Frontal cortex (tissue), 4 donors: ENCODE results near the gene USP14. TPM values are rescaled to one million over a fixed set of nuclear protein-coding genes. Genes with fewer than 3 reads are reported as not detected.
A peak's percentile ranks its signal among the peaks of the same experiment; 100 is the strongest.

Experiments
- DNase-seq, 2 donors: peaks; one replicate each; pipeline ENCODE4 v3.0.0; 2012; ENCODE audit warnings: low spot score in 2 of 2
- FAIRE-seq: peaks from 2 replicates; lab custom pipeline; 2012; peaks lifted over from hg19 to GRCh38; lab: Jason Lieb, UNC
- small RNA-seq: library from RNA; depleted of rRNA; stranded (forward); fragments of <200 nt; gene quantifications from one replicate; pipeline ENCODE3, GENCODE V24; 2014
- total RNA-seq: library from RNA; depleted of rRNA; stranded (reverse); fragments of >200 nt; gene quantifications from one replicate; pipeline ENCODE4 v1.2.3, GENCODE V29; 2014
- donor health status: control.
- donor health status: control.
- donor health status: control.

The USP14 gene
- total RNA-seq, 1 donor from 2014 or later, result 27.3 TPM

- FAIRE-seq, result no peak
- no peak for DNase-seq
Observed at GRCh38 chr18:217532-218336, 59.4 kb downstream of the USP14 start.

- FAIRE-seq, result peak; percentile 75
Observed at GRCh38 chr18:220708-221107, 62.4 kb downstream of the USP14 start.

GRCh38 chr18:225745-226144 is 67.4 kb downstream of the USP14 start:
- DNase-seq (no peak), FAIRE-seq (no peak)

More at GRCh38 chr18:220708-221107, 62.4 kb downstream of the USP14 start:
- DNase-seq, result no peak

GRCh38 chr18:227374-227773 is 69.0 kb downstream of the USP14 start:
- DNase-seq (no peak), FAIRE-seq (no peak)

GRCh38 chr18:227902-228301 is 69.5 kb downstream of the USP14 start:
- FAIRE-seq (no peak), DNase-seq (no peak)

- no peak for DNase-seq
Observed at GRCh38 chr18:228586-228985, 70.2 kb downstream of the USP14 start.

GRCh38 chr18:231563-231962 is 73.2 kb downstream of the USP14 start:
- FAIRE-seq, result no peak
- no peak for DNase-seq

More at GRCh38 chr18:228586-228985, 70.2 kb downstream of the USP14 start:
- no peak for FAIRE-seq

- FAIRE-seq, result no peak
Observed at GRCh38 chr18:240175-240574, 81.8 kb downstream of the USP14 start.

GRCh38 chr18:245282-245847 is 87.0 kb downstream of the USP14 start:
- DNase-seq, result no peak
- FAIRE-seq, result no peak

More at GRCh38 chr18:240175-240574, 81.8 kb downstream of the USP14 start:
- DNase-seq, result no peak

- DNase-seq (no peak), FAIRE-seq (no peak)
Observed at GRCh38 chr18:248053-248452, 89.7 kb downstream of the USP14 start.

GRCh38 chr18:250685-251084 is 92.3 kb downstream of the USP14 start:
- no peak for DNase-seq
- FAIRE-seq, result no peak

- FAIRE-seq (no peak), DNase-seq (no peak)
Observed at GRCh38 chr18:251572-251971, 93.2 kb downstream of the USP14 start.

- FAIRE-seq (no peak), DNase-seq (no peak)
Observed at GRCh38 chr18:253121-253520, 94.8 kb downstream of the USP14 start.

GRCh38 chr18:255171-255570 is 96.8 kb downstream of the USP14 start:
- DNase-seq, result no peak
- FAIRE-seq, result no peak

GRCh38 chr18:260547-260946 is 102.2 kb downstream of the USP14 start:
- DNase-seq, result no peak
- FAIRE-seq, result no peak

GRCh38 chr18:261398-262073 is 103.2 kb downstream of the USP14 start:
- DNase-seq, result no peak
- FAIRE-seq, result no peak

Small RNAs within 50 kb of the gene (small RNA-seq; reads per million reads assigned to genes)
- gene MIR8078, result not detected

Other genes starting within 250 kb of the USP14 start
- gene TUBB8B, start 108.9 kb upstream of the USP14 start, total RNA-seq, result not detected
- gene THOC1, start 109.5 kb downstream of the USP14 start, total RNA-seq, result 65.6 TPM